Effector CD8-positive, alpha-beta T cell (primary cell): Measurements from ENCODE around the gene KCTD1.

Experiments used
- DNase-seq: peaks from one replicate; lab custom pipeline; 2025; lab: John Stamatoyannopoulos, UW

The KCTD1 gene

GRCh38 chr18:26480897-26481795 is 67.2 kb downstream of the KCTD1 start:
- no peak for DNase-seq

- no peak for DNase-seq
These were observed 68.7 kb downstream of the KCTD1 start for GRCh38 chr18:26479681-26480079.

- no peak for DNase-seq
These were observed 69.2 kb downstream of the KCTD1 start for GRCh38 chr18:26479065-26479680.

- DNase-seq, result no peak
These were observed 70.4 kb downstream of the KCTD1 start for GRCh38 chr18:26477828-26478466.

GRCh38 chr18:26476697-26477096 is 71.7 kb downstream of the KCTD1 start:
- no peak for DNase-seq

- no peak for DNase-seq
These were observed 73.8 kb downstream of the KCTD1 start for GRCh38 chr18:26474542-26474941.

- no peak for DNase-seq
These were observed 74.7 kb downstream of the KCTD1 start for GRCh38 chr18:26473672-26474071.

GRCh38 chr18:26471826-26472225 is 76.5 kb downstream of the KCTD1 start:
- DNase-seq, result no peak

- no peak for DNase-seq
These were observed 77.3 kb downstream of the KCTD1 start for GRCh38 chr18:26471027-26471426.

GRCh38 chr18:26470011-26470637 is 78.2 kb downstream of the KCTD1 start:
- DNase-seq, result no peak

GRCh38 chr18:26468931-26469340 is 79.4 kb downstream of the KCTD1 start:
- no peak for DNase-seq

GRCh38 chr18:26466026-26466425 is 82.3 kb downstream of the KCTD1 start:
- no peak for DNase-seq

GRCh38 chr18:26465431-26465830 is 82.9 kb downstream of the KCTD1 start:
- DNase-seq, result no peak

- no peak for DNase-seq
These were observed 84.0 kb downstream of the KCTD1 start for GRCh38 chr18:26464128-26465011.

- no peak for DNase-seq
These were observed 86.0 kb downstream of the KCTD1 start for GRCh38 chr18:26462355-26462754.

- DNase-seq, result no peak
These were observed 86.9 kb downstream of the KCTD1 start for GRCh38 chr18:26461405-26461804.

- DNase-seq, result no peak
These were observed 87.8 kb downstream of the KCTD1 start for GRCh38 chr18:26460449-26461091.

- no peak for DNase-seq
These were observed 88.5 kb downstream of the KCTD1 start for GRCh38 chr18:26459884-26460283.

GRCh38 chr18:26459340-26459739 is 89.0 kb downstream of the KCTD1 start:
- DNase-seq, result no peak

GRCh38 chr18:26458526-26459232 is 89.7 kb downstream of the KCTD1 start:
- DNase-seq, result no peak
